GM18520 (cell line): ENCODE data around the gene SLC39A7.
A peak's percentile ranks its signal among the peaks of the same experiment; 100 is the strongest.
"Not testable (repeated sequence)": the region's sequence is repeated elsewhere in the genome, so short reads cannot be mapped to it uniquely, and the experiment has no call there.

Experiments
- ATAC-seq: cut with Tn5 transposase; IDR thresholded peaks from one replicate; pipeline ENCODE4 v1.9.1; 2021; ENCODE audit not compliant: unreplicated experiment

The SLC39A7 gene

GRCh38 chr6:33226503-33227120 lies 25.9 kb downstream of the SLC39A7 start:
- ATAC-seq, result not testable (repeated sequence)

GRCh38 chr6:33235221-33235634 lies 34.6 kb downstream of the SLC39A7 start:
- ATAC-seq, result no peak

GRCh38 chr6:33236328-33236727 lies 35.7 kb downstream of the SLC39A7 start:
- no peak for ATAC-seq

- ATAC-seq, result no peak
These were observed 36.2 kb downstream of the SLC39A7 start for GRCh38 chr6:33236852-33237251.

GRCh38 chr6:33237741-33238140 lies 37.1 kb downstream of the SLC39A7 start:
- ATAC-seq, result no peak

GRCh38 chr6:33241968-33242367 lies 41.3 kb downstream of the SLC39A7 start:
- no peak for ATAC-seq

- no peak for ATAC-seq
These were observed 42.8 kb downstream of the SLC39A7 start for GRCh38 chr6:33243476-33243875.

- peak; percentile 33 for ATAC-seq
These were observed 47.4 kb downstream of the SLC39A7 start for GRCh38 chr6:33247977-33248642.

- peak; percentile 1 for ATAC-seq
These were observed 47.9 kb downstream of the SLC39A7 start for GRCh38 chr6:33248643-33248931.

- peak; percentile 87 for ATAC-seq
These were observed 48.5 kb downstream of the SLC39A7 start for GRCh38 chr6:33248932-33249731.

- no peak for ATAC-seq
These were observed 49.3 kb downstream of the SLC39A7 start for GRCh38 chr6:33249732-33250630.

GRCh38 chr6:33250731-33251130 lies 50.1 kb downstream of the SLC39A7 start:
- no peak for ATAC-seq

GRCh38 chr6:33251395-33252012 lies 50.8 kb downstream of the SLC39A7 start:
- no peak for ATAC-seq

GRCh38 chr6:33252759-33253158 lies 52.1 kb downstream of the SLC39A7 start:
- no peak for ATAC-seq
